ENCODE results near the gene RPS6KL1.

GRCh38 chr14:74882103-74882920, 40.7 kb downstream of the RPS6KL1 start:
- TF ChIP-seq SUZ12 (IDR thresholded peaks at IDR 0.05; ENCODE audit: extremely low read depth, insufficient read depth, insufficient read length): no peak
- no peak for TF ChIP-seq YY1 (IDR thresholded peaks at IDR 0.05; ENCODE audit: insufficient read depth, insufficient read length)
- TF ChIP-seq ZNF274 (IDR thresholded peaks at IDR 0.05; ENCODE audit: low read depth, low read length): no peak

Measured in NT2/D1 (cell line).